ENCODE data around the gene CAMTA1.

The CAMTA1 gene

GRCh38 chr1:7387053-7387927 is 602.0 kb downstream of the CAMTA1 start:
- no peak overlapping the region for H3K4me3 ChIP-seq (ENCODE audit: low read length)
- TF ChIP-seq ZNF274 (IDR thresholded peaks at IDR 0.05; ENCODE audit: low read depth, low read length) = no peak

GRCh38 chr1:7388141-7388487 is 602.9 kb downstream of the CAMTA1 start:
- no peak overlapping the region for H3K4me3 ChIP-seq (ENCODE audit: low read length)
- no peak for TF ChIP-seq ZNF274 (IDR thresholded peaks at IDR 0.05; ENCODE audit: low read depth, low read length)

GRCh38 chr1:7388488-7389185 is 603.4 kb downstream of the CAMTA1 start:
- no peak for TF ChIP-seq ZNF274 (IDR thresholded peaks at IDR 0.05; ENCODE audit: low read depth, low read length)
- H3K4me3 ChIP-seq (ENCODE audit: low read length) = no peak overlapping the region

GRCh38 chr1:7389201-7389905 is 604.1 kb downstream of the CAMTA1 start:
- H3K4me3 ChIP-seq (ENCODE audit: low read length) = no peak overlapping the region
- no peak for TF ChIP-seq ZNF274 (IDR thresholded peaks at IDR 0.05; ENCODE audit: low read depth, low read length)

- TF ChIP-seq ZNF274 (IDR thresholded peaks at IDR 0.05; ENCODE audit: low read depth, low read length) = no peak
- no peak overlapping the region for H3K4me3 ChIP-seq (ENCODE audit: low read length)
Observed at GRCh38 chr1:7389906-7390603, 604.8 kb downstream of the CAMTA1 start.

- no peak overlapping the region for H3K4me3 ChIP-seq (ENCODE audit: low read length)
- no peak for TF ChIP-seq ZNF274 (IDR thresholded peaks at IDR 0.05; ENCODE audit: low read depth, low read length)
Observed at GRCh38 chr1:7390604-7391000, 605.3 kb downstream of the CAMTA1 start.

- TF ChIP-seq ZNF274 (IDR thresholded peaks at IDR 0.05; ENCODE audit: low read depth, low read length) = no peak
- no peak overlapping the region for H3K4me3 ChIP-seq (ENCODE audit: low read length)
Observed at GRCh38 chr1:7393136-7393535, 607.9 kb downstream of the CAMTA1 start.

- no peak for TF ChIP-seq ZNF274 (IDR thresholded peaks at IDR 0.05; ENCODE audit: low read depth, low read length)
Observed at GRCh38 chr1:7395251-7395650, 610.0 kb downstream of the CAMTA1 start.

GRCh38 chr1:7398982-7399381 is 613.7 kb downstream of the CAMTA1 start:
- TF ChIP-seq ZNF274 (IDR thresholded peaks at IDR 0.05; ENCODE audit: low read depth, low read length) = no peak

More at GRCh38 chr1:7395251-7395650, 610.0 kb downstream of the CAMTA1 start:
- no peak overlapping the region for H3K4me3 ChIP-seq (ENCODE audit: low read length)

GRCh38 chr1:7399514-7400125 is 614.4 kb downstream of the CAMTA1 start:
- H3K4me3 ChIP-seq (ENCODE audit: low read length) = no peak overlapping the region
- TF ChIP-seq ZNF274 (IDR thresholded peaks at IDR 0.05; ENCODE audit: low read depth, low read length) = no peak

More at GRCh38 chr1:7398982-7399381, 613.7 kb downstream of the CAMTA1 start:
- H3K4me3 ChIP-seq (ENCODE audit: low read length) = no peak overlapping the region

- H3K4me3 ChIP-seq (ENCODE audit: low read length) = no peak overlapping the region
- TF ChIP-seq ZNF274 (IDR thresholded peaks at IDR 0.05; ENCODE audit: low read depth, low read length) = no peak
Observed at GRCh38 chr1:7400566-7400965, 615.3 kb downstream of the CAMTA1 start.

GRCh38 chr1:7401814-7402547 is 616.7 kb downstream of the CAMTA1 start:
- TF ChIP-seq ZNF274 (IDR thresholded peaks at IDR 0.05; ENCODE audit: low read depth, low read length) = no peak
- H3K4me3 ChIP-seq (ENCODE audit: low read length) = no peak overlapping the region

GRCh38 chr1:7402548-7402850 is 617.2 kb downstream of the CAMTA1 start:
- H3K4me3 ChIP-seq (ENCODE audit: low read length) = no peak overlapping the region
- no peak for TF ChIP-seq ZNF274 (IDR thresholded peaks at IDR 0.05; ENCODE audit: low read depth, low read length)

Data from GM08714 (cell line).